Coronary artery (tissue), 2 donors: ENCODE results near the gene TBC1D16.

Experiments
- DNase-seq: peaks from one replicate; pipeline ENCODE4 v3.0.0-alpha.2; 2017; ENCODE audit warnings: low spot score
- H3K27ac ChIP-seq, 2 donors: fragments of 200-600 bp; sonication (generic); one replicate each; pipeline ENCODE4 v1.5.1; 2016 to 2019
- H3K4me3 ChIP-seq: fragments of 200-600 bp; sonication (generic); 2 replicates; pipeline ENCODE4 v1.5.1; 2016; ENCODE audit warnings: mild to moderate bottlenecking, moderate library complexity
- CTCF ChIP-seq: fragments of 200-600 bp; sonication (generic); IDR thresholded peaks from one replicate; pipeline ENCODE4 v1.5.1; 2019; ENCODE audit warnings: antibody characterized with exemption

The TBC1D16 gene

GRCh38 chr17:79990051-79990592, 45.5 kb downstream of the TBC1D16 start:
- Histone ChIP-seq H3K27ac (no peak overlapping the region), H3K4me3 (no peak overlapping the region)
- DNase-seq, result no peak
- no peak for TF ChIP-seq CTCF

- TF ChIP-seq CTCF, result no peak
- DNase-seq, result no peak
Measured at GRCh38 chr17:79989106-79989835, 46.4 kb downstream of the TBC1D16 start.

GRCh38 chr17:79988185-79988971, 47.3 kb downstream of the TBC1D16 start:
- Histone ChIP-seq H3K27ac (no peak overlapping the region), H3K4me3 (no peak overlapping the region)
- DNase-seq, result peak; percentile 70
- TF ChIP-seq CTCF, result no peak

More at GRCh38 chr17:79989106-79989835, 46.4 kb downstream of the TBC1D16 start:
- Histone ChIP-seq H3K27ac (no peak overlapping the region), H3K4me3 (no peak overlapping the region)

GRCh38 chr17:79987935-79988184, 47.8 kb downstream of the TBC1D16 start:
- TF ChIP-seq CTCF, result no peak
- no peak overlapping the region for H3K27ac ChIP-seq
- DNase-seq, result no peak
- no peak overlapping the region for H3K4me3 ChIP-seq

GRCh38 chr17:79987187-79987934, 48.3 kb downstream of the TBC1D16 start:
- Histone ChIP-seq H3K27ac (no peak overlapping the region), H3K4me3 (no peak overlapping the region)
- DNase-seq, result no peak
- no peak for TF ChIP-seq CTCF

- Histone ChIP-seq H3K27ac (no peak overlapping the region), H3K4me3 (no peak overlapping the region)
- no peak for DNase-seq
- no peak for TF ChIP-seq CTCF
Measured at GRCh38 chr17:79986411-79987186, 49.1 kb downstream of the TBC1D16 start.
